Metanephros (tissue), 2 donors: ENCODE results near the gene UGP2. TPM values are rescaled to one million over a fixed set of nuclear protein-coding genes. Genes with fewer than 3 reads are reported as not detected.

Experiments used
- small RNA-seq: library from RNA; depleted of rRNA; stranded (forward); fragments of <200 nt; gene quantifications from one replicate; pipeline ENCODE3, GENCODE V24; 2014; ENCODE audit warnings: low replicate concordance
- total RNA-seq: library from RNA; depleted of rRNA; stranded (reverse); fragments of >200 nt; gene quantifications from one replicate; pipeline ENCODE4 v1.2.3, GENCODE V29; 2014

UGP2 gene
- 87.3 TPM for total RNA-seq

GRCh38 chr2:63841254-63842022 lies at the start of gene UGP2:
UGP2 (plus strand) TSS chr2:63841896; CDS start chr2:63842186, 290 bp downstream.

Small RNA genes within 50 kb of the gene (small RNA-seq; reads per million reads assigned to genes)
- gene RF01293 = not detected

Other genes starting within 250 kb of the UGP2 start
- 34.8 TPM for gene VPS54, start 177.5 kb downstream of the UGP2 start, total RNA-seq